Gastrocnemius medialis (tissue), 4 donors: ENCODE measurements around the gene CCSER2. TPM values are rescaled to one million over a fixed set of nuclear protein-coding genes. Genes with fewer than 3 reads are reported as not detected.

Source experiments
- ATAC-seq, 2 donors: fragments of 150-250 bp; one replicate each; pipeline ENCODE4 v1.9.1; 2016
- DNase-seq, 2 donors: peaks; one replicate each; pipeline ENCODE4 v3.0.0-alpha.2; 2019
- H3K27ac ChIP-seq, 4 donors: fragments of 200-600 bp; sonication (generic); 1 replicate in 1 of 4; 2 replicates in 3 of 4; pipeline ENCODE4 v1.5.1; 2016 to 2018; ENCODE audit warnings: mild to moderate bottlenecking in 2 of 4, moderate library complexity in 1 of 4
- H3K27me3 ChIP-seq, 3 donors: fragments of 200-600 bp; sonication (generic) in 2 of 3; 1 replicate in 1 of 3; 2 replicates in 2 of 3; pipeline versions ENCODE4 v1.5.1 to v1.6.0; 2016 to 2019; ENCODE audit warnings: mild to moderate bottlenecking in 1 of 3, moderate library complexity in 1 of 3
- H3K36me3 ChIP-seq, 2 donors: fragments of 200-600 bp; sonication (generic) in 1 of 2; one replicate each; pipeline ENCODE4 v1.5.1; 2017 to 2018
- H3K4me1 ChIP-seq, 2 donors: fragments of 200-600 bp; sonication (generic) in 1 of 2; one replicate each; pipeline ENCODE4 v1.5.1; 2016 to 2017; ENCODE audit warnings: mild to moderate bottlenecking in 2 of 2
- H3K4me3 ChIP-seq, 4 donors: fragments of 200-600 bp; sonication (generic) in 3 of 4; 1 replicate in 1 of 4; 2 replicates in 3 of 4; pipeline ENCODE4 v1.5.1; 2016 to 2019; ENCODE audit warnings: mild to moderate bottlenecking in 2 of 4
- H3K9me3 ChIP-seq, 3 donors: fragments of 200-600 bp; sonication (generic) in 2 of 3; 1 replicate in 1 of 3; 2 replicates in 2 of 3; pipeline ENCODE4 v1.5.1; 2016 to 2019
- POLR2A ChIP-seq, 2 donors: fragments of 450-650 bp; IDR thresholded peaks; one replicate each; pipeline ENCODE4 v1.6.1; 2017; ENCODE audit warnings: antibody characterized with exemption in 2 of 2, mild to moderate bottlenecking in 2 of 2, moderate library complexity in 2 of 2
- in situ Hi-C, 4 donors: fragments of 200-750 bp; cut with MboI; loops; one replicate each; pipeline versions ENCODE4 v1.15.0 to v1.8.0; 2017; ENCODE audit warnings: low sequenced_read_pairs in 4 of 4
- intact Hi-C: fragments of 100-400 bp; cut with DNase I; formaldehyde crosslinking; loops from one replicate; pipeline ENCODE4 v1.15.1; 2023; ENCODE audit warnings: low total_unique reads
- total RNA-seq, 4 donors: library from RNA; depleted of rRNA; stranded (reverse); fragments of >200 nt; gene quantifications; one replicate each; pipeline versions ENCODE4 v1.1.0 to v1.2.3, GENCODE V29; 2016
- TF ChIP-seq, protein P1 (sequence below), 5 experiments: fragments of 450-650 bp in 3 of 5; fragments of 200-600 bp in 2 of 5; sonication (generic) in 2 of 5; IDR thresholded peaks in 4 of 5; conservative IDR thresholded peaks in 1 of 5; 1 replicate in 4 of 5; 2 replicates in 1 of 5; pipeline ENCODE4 v1.5.1; 2016 to 2019; ENCODE audit warnings: antibody characterized with exemption in 5 of 5, mild to moderate bottlenecking in 3 of 5, moderate library complexity in 3 of 5

Gene CCSER2
- total RNA-seq, 4 donors from 2014 or later, result 39.8 to 61.8 (median 49.2) TPM

DNA sequence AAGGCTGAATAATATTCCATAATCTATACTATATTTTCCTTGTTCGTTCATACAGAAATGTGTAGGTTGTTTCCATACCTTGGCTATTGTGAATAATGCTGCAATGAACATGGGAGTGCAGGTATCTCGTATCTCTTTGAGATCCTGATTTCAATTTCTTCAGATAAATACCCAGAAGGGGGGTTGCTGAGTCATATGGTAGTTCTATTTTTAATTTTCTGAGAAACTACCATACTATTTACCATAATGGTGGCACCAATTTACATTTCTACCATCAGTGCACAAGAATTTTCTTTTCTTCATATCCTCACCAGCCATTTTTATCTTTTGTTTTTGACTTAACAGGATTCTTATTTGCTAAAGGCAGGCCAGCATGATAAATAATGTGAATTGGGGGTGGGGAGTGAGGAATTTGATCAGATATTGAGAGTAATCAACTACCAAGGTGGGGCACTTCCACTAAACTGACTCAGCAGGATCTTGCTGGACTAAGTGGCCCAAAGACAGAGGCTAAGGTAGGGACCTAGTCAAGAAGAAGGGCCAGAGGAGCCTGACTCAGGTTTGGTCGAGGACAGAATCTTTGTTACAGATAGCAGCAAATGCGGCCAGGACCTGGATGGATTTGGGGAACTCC lies 21.5 kb upstream of the CCSER2 start:
- H3K27ac ChIP-seq, result no peak overlapping the region
- no peaks in the 10 kb centered on the region for H3K4me1 ChIP-seq
- no peak for DNase-seq
- no peaks in the 10 kb centered on the region for H3K36me3 ChIP-seq
- intact Hi-C loops (no loop called here), in situ Hi-C loops (no loop called here)
- no peaks in the 10 kb centered on the region for H3K9me3 ChIP-seq
- no peak for ATAC-seq
- TF ChIP-seq, protein P1, sequence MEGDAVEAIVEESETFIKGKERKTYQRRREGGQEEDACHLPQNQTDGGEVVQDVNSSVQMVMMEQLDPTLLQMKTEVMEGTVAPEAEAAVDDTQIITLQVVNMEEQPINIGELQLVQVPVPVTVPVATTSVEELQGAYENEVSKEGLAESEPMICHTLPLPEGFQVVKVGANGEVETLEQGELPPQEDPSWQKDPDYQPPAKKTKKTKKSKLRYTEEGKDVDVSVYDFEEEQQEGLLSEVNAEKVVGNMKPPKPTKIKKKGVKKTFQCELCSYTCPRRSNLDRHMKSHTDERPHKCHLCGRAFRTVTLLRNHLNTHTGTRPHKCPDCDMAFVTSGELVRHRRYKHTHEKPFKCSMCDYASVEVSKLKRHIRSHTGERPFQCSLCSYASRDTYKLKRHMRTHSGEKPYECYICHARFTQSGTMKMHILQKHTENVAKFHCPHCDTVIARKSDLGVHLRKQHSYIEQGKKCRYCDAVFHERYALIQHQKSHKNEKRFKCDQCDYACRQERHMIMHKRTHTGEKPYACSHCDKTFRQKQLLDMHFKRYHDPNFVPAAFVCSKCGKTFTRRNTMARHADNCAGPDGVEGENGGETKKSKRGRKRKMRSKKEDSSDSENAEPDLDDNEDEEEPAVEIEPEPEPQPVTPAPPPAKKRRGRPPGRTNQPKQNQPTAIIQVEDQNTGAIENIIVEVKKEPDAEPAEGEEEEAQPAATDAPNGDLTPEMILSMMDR (IDR thresholded peaks at IDR 0.05 in 4 of 5, conservative IDR thresholded peaks at IDR 0.05 in 1 of 5), result no peak
- TF ChIP-seq POLR2A (IDR thresholded peaks at IDR 0.05), result no peak
- no peaks in the 10 kb centered on the region for H3K27me3 ChIP-seq
- no peak overlapping the region for H3K4me3 ChIP-seq

GRCh38 chr10:84308021-84308420 lies 20.4 kb upstream of the CCSER2 start:
- Histone ChIP-seq H3K4me3 (no peak overlapping the region), H3K27me3 (no peaks in the 10 kb centered on the region), H3K9me3 (no peaks in the 10 kb centered on the region), H3K4me1 (no peaks in the 10 kb centered on the region), H3K27ac (peak overlapping the region in 1 of 4 donors; percentile 46), H3K36me3 (no peaks in the 10 kb centered on the region)
- intact Hi-C loops (no loop called here), in situ Hi-C loops (no loop called here)
- no peak for TF ChIP-seq POLR2A (IDR thresholded peaks at IDR 0.05)
- DNase-seq (no peak), ATAC-seq (no peak)

DNA sequence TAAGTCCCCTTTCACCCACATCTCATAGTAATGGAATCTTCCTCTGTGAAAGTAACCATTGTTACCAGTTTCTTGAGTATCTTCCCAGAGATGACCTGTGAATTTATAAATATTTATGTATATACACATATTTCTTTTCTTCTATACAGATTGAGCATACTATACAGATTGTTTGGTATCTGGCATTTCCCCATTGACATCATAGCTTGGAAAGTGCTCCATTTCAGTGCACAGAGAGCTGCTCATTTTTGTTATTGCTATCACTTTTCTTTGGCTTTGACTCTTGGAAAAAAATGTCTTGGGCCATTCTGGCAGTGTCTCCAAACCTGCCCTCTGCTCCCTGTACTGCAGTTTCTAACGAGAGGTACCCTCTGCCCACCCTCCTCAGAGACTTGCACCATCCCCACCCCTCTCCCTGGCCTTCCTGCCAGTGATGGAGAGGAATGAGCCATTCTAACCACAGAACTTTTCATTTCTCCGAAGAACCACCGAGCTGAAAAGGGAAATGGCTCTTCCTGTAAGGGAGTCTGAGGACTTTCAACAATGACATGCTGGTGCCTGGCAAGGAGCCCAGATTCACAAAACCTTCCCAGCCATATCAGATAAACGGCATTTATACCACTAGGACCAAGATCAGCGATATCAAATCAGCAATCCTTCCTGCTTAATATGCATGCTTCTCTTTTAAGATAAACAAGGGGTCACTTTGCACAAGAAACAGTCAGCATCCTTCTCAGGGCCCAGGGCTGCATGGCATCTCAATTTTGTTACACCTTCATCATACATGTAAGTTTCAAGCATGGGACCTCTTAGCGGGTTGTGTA lies 19.7 kb upstream of the CCSER2 start:
- no peaks in the 10 kb centered on the region for H3K4me1 ChIP-seq
- TF ChIP-seq, protein P1 (IDR thresholded peaks at IDR 0.05 in 4 of 5, conservative IDR thresholded peaks at IDR 0.05 in 1 of 5), result no peak
- intact Hi-C loops, result no loop called here
- no peaks in the 10 kb centered on the region for H3K9me3 ChIP-seq
- DNase-seq (no peak), ATAC-seq (no peak)
- H3K27ac ChIP-seq, result peak overlapping the region in 1 of 4 donors; percentile 46
- no peaks in the 10 kb centered on the region for H3K36me3 ChIP-seq
- in situ Hi-C loops, result no loop called here
- no peak overlapping the region for H3K4me3 ChIP-seq
- no peaks in the 10 kb centered on the region for H3K27me3 ChIP-seq

GRCh38 chr10:84310470-84310869 lies 17.9 kb upstream of the CCSER2 start:
- TF ChIP-seq, protein P1 (IDR thresholded peaks at IDR 0.05 in 4 of 5, conservative IDR thresholded peaks at IDR 0.05 in 1 of 5), result no peak
- TF ChIP-seq POLR2A (IDR thresholded peaks at IDR 0.05), result no peak
- Histone ChIP-seq H3K27ac (no peak overlapping the region), H3K4me3 (no peak overlapping the region), H3K27me3 (no peaks in the 10 kb centered on the region), H3K9me3 (no peaks in the 10 kb centered on the region), H3K4me1 (no peaks in the 10 kb centered on the region), H3K36me3 (no peaks in the 10 kb centered on the region)
- ATAC-seq, result no peak
- in situ Hi-C loops (no loop called here), intact Hi-C loops (no loop called here)
- DNase-seq, result no peak

GRCh38 chr10:84311576-84311975 lies 16.8 kb upstream of the CCSER2 start:
- ATAC-seq, result no peak
- intact Hi-C loops, result no loop called here
- TF ChIP-seq POLR2A (IDR thresholded peaks at IDR 0.05), result no peak
- TF ChIP-seq, protein P1 (IDR thresholded peaks at IDR 0.05 in 4 of 5, conservative IDR thresholded peaks at IDR 0.05 in 1 of 5), result no peak

More at GRCh38 chr10:84311576-84311975, 16.8 kb upstream of the CCSER2 start:
- no peak for DNase-seq
- Histone ChIP-seq H3K4me3 (no peak overlapping the region), H3K27ac (no peak overlapping the region), H3K4me1 (no peaks in the 10 kb centered on the region), H3K9me3 (no peaks in the 10 kb centered on the region), H3K27me3 (no peaks in the 10 kb centered on the region), H3K36me3 (no peaks in the 10 kb centered on the region)
- in situ Hi-C loops, result no loop called here
